PFSK-1 (cell line): ENCODE results near the gene HECTD4.

Experiments used
- FOXP2 ChIP-seq: optimal IDR thresholded peaks from 2 replicates; pipeline ENCODE3; 2011; ENCODE audit warnings: borderline replicate concordance, control low read depth, inconsistent platforms; ENCODE audit not compliant: insufficient read depth; ENCODE audit errors: extremely low read length, extremely low read depth
- POLR2AphosphoS5 ChIP-seq: IDR thresholded peaks from 2 replicates; pipeline ENCODE4 v1.6.1; 2012; ENCODE audit warnings: low read depth, mild to moderate bottlenecking, control low read depth, low read length, moderate library complexity
- SIN3A ChIP-seq: IDR thresholded peaks from 2 replicates; pipeline ENCODE4 v1.6.1; 2012; ENCODE audit warnings: mild to moderate bottlenecking, low read length, moderate library complexity, borderline replicate concordance; ENCODE audit not compliant: insufficient read depth
- TAF1 ChIP-seq: IDR thresholded peaks from 2 replicates; pipeline ENCODE4 v1.6.1; 2012; ENCODE audit warnings: low read length, control low read depth, borderline replicate concordance; ENCODE audit not compliant: insufficient read depth
- TF ChIP-seq, protein P1 (sequence below), 2 experiments: IDR thresholded peaks; 2 replicates each; pipeline versions ENCODE4 v1.6.1 to v1.8.0; 2011 to 2012; ENCODE audit warnings: low read depth in 2 of 2, low read length in 2 of 2, control low read depth in 1 of 2, inconsistent platforms in 1 of 2, mild to moderate bottlenecking in 1 of 2, moderate library complexity in 1 of 2; ENCODE audit not compliant: insufficient read depth in 1 of 2

The HECTD4 gene

DNA sequence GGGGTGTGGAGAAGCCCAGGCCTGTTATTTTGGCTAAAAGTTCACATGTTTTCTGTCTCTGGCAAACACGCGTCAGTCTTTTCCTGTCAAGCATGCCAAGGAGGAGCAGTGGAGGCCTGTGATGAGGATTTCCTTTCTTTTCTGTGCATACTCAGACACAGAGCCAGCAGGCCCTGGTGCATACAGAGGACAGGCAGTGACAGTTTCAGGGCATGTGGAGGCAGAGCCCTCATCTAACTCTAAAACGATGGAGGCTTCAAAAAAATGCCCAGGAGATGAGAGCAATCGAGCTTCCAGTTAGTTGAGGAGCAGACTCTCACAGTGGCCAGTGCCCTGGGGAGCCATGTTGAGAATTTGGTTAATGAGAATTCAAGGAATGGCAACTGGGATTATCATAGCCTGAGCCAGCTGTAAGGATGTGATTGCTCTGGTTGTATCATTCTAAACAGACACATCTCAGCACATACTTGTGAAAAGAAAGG lies 190.3 kb downstream of the HECTD4 start:
- TF ChIP-seq, protein P1, sequence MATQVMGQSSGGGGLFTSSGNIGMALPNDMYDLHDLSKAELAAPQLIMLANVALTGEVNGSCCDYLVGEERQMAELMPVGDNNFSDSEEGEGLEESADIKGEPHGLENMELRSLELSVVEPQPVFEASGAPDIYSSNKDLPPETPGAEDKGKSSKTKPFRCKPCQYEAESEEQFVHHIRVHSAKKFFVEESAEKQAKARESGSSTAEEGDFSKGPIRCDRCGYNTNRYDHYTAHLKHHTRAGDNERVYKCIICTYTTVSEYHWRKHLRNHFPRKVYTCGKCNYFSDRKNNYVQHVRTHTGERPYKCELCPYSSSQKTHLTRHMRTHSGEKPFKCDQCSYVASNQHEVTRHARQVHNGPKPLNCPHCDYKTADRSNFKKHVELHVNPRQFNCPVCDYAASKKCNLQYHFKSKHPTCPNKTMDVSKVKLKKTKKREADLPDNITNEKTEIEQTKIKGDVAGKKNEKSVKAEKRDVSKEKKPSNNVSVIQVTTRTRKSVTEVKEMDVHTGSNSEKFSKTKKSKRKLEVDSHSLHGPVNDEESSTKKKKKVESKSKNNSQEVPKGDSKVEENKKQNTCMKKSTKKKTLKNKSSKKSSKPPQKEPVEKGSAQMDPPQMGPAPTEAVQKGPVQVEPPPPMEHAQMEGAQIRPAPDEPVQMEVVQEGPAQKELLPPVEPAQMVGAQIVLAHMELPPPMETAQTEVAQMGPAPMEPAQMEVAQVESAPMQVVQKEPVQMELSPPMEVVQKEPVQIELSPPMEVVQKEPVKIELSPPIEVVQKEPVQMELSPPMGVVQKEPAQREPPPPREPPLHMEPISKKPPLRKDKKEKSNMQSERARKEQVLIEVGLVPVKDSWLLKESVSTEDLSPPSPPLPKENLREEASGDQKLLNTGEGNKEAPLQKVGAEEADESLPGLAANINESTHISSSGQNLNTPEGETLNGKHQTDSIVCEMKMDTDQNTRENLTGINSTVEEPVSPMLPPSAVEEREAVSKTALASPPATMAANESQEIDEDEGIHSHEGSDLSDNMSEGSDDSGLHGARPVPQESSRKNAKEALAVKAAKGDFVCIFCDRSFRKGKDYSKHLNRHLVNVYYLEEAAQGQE (IDR thresholded peaks at IDR 0.05; ENCODE audit: insufficient read depth in 1 of 2, low read depth in 2 of 2, low read length in 2 of 2): no peak
- TF ChIP-seq SIN3A (no peak), FOXP2 (no peak), TAF1 (no peak), POLR2AphosphoS5 (no peak)

DNA sequence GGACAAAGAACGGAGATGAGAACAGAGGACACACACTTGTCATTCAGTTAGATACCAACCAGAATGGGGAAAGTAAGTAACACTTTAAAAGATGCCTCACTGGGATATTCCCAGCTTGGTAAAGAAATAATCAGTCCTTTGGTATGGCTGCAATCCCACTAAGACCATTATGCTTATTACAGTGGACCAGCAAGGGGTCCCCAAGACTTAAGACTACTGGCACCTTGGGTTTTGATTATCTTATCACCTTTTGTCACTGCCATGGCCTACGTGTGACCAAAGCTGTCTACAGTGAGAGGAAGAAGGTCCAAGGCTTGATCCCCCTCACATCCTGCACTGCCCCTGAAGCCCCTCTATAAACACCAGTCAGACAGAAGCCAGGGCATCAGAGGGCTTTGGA lies 191.0 kb downstream of the HECTD4 start:
- TF ChIP-seq, protein P1 (IDR thresholded peaks at IDR 0.05; ENCODE audit: insufficient read depth in 1 of 2, low read depth in 2 of 2, low read length in 2 of 2): no peak
- no peak for TF ChIP-seq TAF1
- TF ChIP-seq POLR2AphosphoS5: no peak

DNA sequence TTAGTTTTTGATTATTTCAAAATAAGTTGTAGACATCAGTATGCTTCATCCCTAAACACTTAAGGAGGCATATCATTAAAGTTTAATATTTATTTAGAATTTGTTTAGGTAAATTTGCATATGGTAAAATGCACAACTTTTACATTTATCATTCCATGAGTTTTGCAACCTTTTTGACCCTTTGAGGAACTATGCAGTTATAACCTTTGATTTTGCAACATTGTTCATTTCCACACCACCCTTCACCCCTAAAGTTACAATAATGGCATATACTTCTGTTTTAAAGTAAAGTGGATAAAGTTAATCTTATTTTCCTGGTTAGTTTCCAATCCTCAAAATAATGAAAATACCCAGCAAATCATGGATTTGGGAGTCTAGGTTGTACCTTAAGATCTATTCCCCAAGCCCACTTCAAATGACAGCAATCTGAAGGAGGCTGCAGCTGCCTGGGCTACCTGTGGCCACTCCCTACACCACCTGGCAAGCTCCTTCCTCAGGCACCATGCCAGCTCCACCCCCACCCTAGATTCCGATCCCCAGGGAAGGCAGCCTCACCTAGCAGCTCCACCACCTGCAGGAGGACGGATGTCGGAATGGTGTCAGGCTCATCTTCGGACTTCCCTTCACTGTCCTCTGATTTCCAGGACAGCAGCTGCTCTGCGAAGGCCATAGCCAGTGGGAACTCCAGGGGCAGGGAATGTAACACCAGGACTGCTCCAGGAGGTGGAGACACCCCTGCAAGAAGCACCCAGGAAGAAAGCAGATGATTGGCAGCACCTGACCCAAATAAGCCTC lies 191.8 kb downstream of the HECTD4 start:
- TF ChIP-seq TAF1: no peak
- TF ChIP-seq SIN3A: no peak
- TF ChIP-seq FOXP2: no peak
- no peak for TF ChIP-seq POLR2AphosphoS5
- TF ChIP-seq, protein P1 (IDR thresholded peaks at IDR 0.05; ENCODE audit: insufficient read depth in 1 of 2, low read depth in 2 of 2, low read length in 2 of 2): no peak

DNA sequence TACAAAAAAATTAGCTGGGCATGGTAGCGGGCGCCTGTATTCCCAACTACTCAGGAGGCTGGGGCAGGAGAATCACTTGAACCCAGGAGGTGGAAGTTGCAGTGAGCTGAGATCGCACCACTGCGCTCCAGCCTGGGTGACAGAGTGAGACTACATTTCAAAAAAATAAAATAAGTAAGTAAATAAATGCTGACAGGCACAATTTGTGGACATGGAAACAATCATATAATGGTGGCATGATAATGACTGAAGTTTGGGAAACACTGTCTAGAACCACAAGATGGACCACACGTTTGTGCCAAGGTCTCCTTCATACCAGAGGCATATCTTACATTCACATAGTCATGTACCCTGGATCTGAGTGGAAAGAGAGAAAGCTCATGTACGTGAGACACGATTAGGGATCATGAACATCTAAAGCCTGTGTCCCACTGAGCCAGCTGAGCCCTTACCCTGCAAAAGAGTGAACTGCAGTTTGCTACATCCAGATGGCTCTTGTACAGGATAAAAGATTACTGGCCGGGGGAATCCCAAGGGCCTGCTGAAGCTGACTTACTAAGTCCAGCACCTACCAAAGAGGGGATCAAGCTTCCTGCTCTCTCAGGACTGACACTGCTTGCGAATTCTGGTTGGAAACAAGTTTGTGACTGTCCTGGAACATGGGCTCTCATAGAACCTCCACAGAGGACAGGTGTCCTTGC lies 194.0 kb downstream of the HECTD4 start:
- TF ChIP-seq POLR2AphosphoS5 (no peak), FOXP2 (no peak), SIN3A (no peak)
- TF ChIP-seq, protein P1 (IDR thresholded peaks at IDR 0.05; ENCODE audit: insufficient read depth in 1 of 2, low read depth in 2 of 2, low read length in 2 of 2): no peak
